ENCODE data around the gene CASTOR1.

DNA sequence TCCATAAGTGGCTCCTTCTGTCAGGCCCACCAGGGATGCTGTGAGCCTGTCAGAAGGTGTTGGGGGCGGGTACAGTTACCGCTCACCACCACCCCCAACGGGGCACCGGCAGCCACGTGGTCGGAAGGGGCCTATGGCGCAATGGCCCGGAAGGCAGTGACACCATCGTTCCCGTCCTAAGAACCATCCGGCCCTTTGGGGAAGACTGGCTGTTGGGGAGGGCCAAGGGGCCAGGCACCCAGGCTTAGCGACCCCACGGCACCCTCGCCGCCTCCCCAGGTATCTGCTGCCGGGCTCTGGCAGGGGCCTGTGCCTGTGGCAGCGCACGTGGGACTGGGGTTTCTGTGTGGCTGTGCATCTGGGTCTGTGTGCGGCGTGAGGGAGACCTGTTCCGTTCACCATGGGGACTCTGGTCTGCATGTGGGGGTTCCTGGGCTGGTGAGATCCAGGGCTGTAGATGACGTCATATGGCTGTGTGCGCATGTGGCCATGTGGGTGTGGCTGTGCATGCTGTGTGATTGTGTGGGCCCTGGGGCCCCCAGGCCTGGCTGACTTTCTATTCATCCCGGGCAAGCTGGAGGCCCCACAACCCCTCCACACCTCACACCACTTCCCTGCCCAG is 23.4 kb downstream of the CASTOR1 start:
- TF ChIP-seq, protein P1, sequence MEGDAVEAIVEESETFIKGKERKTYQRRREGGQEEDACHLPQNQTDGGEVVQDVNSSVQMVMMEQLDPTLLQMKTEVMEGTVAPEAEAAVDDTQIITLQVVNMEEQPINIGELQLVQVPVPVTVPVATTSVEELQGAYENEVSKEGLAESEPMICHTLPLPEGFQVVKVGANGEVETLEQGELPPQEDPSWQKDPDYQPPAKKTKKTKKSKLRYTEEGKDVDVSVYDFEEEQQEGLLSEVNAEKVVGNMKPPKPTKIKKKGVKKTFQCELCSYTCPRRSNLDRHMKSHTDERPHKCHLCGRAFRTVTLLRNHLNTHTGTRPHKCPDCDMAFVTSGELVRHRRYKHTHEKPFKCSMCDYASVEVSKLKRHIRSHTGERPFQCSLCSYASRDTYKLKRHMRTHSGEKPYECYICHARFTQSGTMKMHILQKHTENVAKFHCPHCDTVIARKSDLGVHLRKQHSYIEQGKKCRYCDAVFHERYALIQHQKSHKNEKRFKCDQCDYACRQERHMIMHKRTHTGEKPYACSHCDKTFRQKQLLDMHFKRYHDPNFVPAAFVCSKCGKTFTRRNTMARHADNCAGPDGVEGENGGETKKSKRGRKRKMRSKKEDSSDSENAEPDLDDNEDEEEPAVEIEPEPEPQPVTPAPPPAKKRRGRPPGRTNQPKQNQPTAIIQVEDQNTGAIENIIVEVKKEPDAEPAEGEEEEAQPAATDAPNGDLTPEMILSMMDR (conservative IDR thresholded peaks at IDR 0.05 in 1 of 2, IDR thresholded peaks at IDR 0.05 in 1 of 2; ENCODE audit: low read depth in 1 of 2, low read length in 2 of 2), result no peak
- no peak for TF ChIP-seq EZH2 (IDR thresholded peaks at IDR 0.05; ENCODE audit: low read length, missing control alignments)

Measured in fibroblast of lung (primary cell).